ENCODE results near the gene SUSD3.

DNA sequence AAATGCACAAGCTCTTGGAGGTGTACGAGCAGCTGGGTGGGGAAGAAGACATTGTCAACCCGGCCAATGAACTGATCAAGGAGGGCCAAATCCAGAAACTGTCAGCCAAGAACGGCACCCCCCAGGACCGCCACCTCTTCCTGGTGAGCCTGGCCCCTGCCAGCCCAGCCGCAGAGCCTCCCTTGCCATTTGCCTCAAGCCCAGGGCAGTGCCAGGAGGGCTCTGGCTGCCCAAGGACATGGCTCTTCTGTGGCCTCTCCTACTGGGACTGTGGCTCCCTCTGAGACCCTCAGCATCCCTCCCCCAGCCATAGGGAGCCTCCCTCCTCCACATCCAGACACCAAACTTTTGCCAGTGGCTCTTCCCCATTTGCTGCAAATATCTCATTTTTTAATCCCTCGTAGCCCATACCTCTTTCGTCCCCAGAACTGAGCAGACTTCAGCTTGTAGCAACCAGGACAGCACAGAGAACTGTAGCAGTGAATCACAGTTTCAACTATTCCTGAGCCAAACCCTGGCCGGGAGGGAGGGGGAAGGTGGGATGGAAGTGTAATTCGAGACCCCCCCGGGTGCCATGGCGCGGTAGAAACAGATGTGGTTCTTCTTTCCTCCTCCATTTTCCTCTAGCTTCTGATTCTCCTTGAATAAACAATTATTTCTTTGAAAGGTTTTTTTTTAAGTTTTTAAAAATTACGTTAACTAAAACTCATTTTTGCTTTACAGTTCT lies 44.5 kb upstream of the SUSD3 start:
- no peak for TF ChIP-seq POLR2A (IDR thresholded peaks at IDR 0.05)
- TF ChIP-seq, protein P1, sequence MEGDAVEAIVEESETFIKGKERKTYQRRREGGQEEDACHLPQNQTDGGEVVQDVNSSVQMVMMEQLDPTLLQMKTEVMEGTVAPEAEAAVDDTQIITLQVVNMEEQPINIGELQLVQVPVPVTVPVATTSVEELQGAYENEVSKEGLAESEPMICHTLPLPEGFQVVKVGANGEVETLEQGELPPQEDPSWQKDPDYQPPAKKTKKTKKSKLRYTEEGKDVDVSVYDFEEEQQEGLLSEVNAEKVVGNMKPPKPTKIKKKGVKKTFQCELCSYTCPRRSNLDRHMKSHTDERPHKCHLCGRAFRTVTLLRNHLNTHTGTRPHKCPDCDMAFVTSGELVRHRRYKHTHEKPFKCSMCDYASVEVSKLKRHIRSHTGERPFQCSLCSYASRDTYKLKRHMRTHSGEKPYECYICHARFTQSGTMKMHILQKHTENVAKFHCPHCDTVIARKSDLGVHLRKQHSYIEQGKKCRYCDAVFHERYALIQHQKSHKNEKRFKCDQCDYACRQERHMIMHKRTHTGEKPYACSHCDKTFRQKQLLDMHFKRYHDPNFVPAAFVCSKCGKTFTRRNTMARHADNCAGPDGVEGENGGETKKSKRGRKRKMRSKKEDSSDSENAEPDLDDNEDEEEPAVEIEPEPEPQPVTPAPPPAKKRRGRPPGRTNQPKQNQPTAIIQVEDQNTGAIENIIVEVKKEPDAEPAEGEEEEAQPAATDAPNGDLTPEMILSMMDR (IDR thresholded peaks at IDR 0.05): no peak
- no peak for TF ChIP-seq POLR2AphosphoS5 (IDR thresholded peaks at IDR 0.05)
- no peak for TF ChIP-seq EP300 (IDR thresholded peaks at IDR 0.05)
